NB4 (cell line): ENCODE results near the gene RTCB.

Experiments
- CTCF ChIP-seq: IDR thresholded peaks from one replicate; pipeline ENCODE4 v1.5.1; 2012; ENCODE audit warnings: low read depth, low read length
- POLR2A ChIP-seq: IDR thresholded peaks from 2 replicates; pipeline ENCODE4 v1.6.1; 2011; ENCODE audit warnings: mild to moderate bottlenecking; ENCODE audit not compliant: insufficient read length; ENCODE audit errors: extremely low read depth
- TF ChIP-seq, protein P1 (sequence below): IDR thresholded peaks from 2 replicates; pipeline ENCODE4 v1.6.1; 2011; ENCODE audit warnings: low read depth, low read length

DNA sequence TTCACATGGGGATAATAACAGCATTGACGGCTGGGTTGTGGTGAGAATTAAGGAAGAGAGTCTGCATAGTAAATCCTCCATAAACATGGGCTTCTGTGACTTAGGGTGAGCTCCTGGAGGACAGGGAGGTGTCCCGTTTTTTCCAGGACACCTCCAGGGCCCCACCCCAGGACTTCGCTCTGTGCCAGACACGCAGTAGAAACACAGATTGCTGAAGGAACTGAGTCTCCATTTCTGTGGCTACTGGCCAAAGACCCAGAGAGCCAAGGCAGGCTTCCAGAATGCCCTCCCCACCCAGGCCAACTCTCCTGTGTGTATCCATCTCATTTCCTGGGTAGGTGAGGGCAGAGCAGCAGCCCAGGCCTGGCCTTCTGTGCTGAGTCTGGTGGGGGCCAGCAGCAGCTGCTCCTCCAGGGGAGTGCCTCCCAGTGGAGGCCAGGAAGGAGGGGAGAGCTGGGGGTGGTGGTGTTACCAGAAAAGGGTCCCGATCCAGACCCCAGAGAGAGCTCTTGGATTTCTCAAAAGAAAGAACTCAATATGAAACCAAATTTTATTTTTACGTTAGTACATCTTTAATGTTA is 63.9 kb downstream of the RTCB start:
- no peak for TF ChIP-seq CTCF
- TF ChIP-seq POLR2A: no peak
- TF ChIP-seq, protein P1, sequence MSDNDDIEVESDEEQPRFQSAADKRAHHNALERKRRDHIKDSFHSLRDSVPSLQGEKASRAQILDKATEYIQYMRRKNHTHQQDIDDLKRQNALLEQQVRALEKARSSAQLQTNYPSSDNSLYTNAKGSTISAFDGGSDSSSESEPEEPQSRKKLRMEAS: no peak
